ENCODE measurements around the gene GABRB3.

- TF ChIP-seq RAD21 (conservative IDR thresholded peaks at IDR 0.05 in 1 of 2, IDR thresholded peaks at IDR 0.05 in 1 of 2) (no peak), POLR2A (IDR thresholded peaks at IDR 0.05; ENCODE audit: low read length) (no peak), CEBPB (IDR thresholded peaks at IDR 0.05) (no peak), USF2 (IDR thresholded peaks at IDR 0.05) (no peak), MYC (IDR thresholded peaks at IDR 0.05; ENCODE audit: borderline replicate concordance, low read length) (no peak), FOSL2 (IDR thresholded peaks at IDR 0.05) (no peak), FOSL2 (CRISPR knock-in tag; IDR thresholded peaks at IDR 0.05) (no peak), PHF8 (IDR thresholded peaks at IDR 0.05; ENCODE audit: borderline replicate concordance, low read depth) (no peak), SMC3 (IDR thresholded peaks at IDR 0.05) (no peak)
- TF ChIP-seq, protein P1, sequence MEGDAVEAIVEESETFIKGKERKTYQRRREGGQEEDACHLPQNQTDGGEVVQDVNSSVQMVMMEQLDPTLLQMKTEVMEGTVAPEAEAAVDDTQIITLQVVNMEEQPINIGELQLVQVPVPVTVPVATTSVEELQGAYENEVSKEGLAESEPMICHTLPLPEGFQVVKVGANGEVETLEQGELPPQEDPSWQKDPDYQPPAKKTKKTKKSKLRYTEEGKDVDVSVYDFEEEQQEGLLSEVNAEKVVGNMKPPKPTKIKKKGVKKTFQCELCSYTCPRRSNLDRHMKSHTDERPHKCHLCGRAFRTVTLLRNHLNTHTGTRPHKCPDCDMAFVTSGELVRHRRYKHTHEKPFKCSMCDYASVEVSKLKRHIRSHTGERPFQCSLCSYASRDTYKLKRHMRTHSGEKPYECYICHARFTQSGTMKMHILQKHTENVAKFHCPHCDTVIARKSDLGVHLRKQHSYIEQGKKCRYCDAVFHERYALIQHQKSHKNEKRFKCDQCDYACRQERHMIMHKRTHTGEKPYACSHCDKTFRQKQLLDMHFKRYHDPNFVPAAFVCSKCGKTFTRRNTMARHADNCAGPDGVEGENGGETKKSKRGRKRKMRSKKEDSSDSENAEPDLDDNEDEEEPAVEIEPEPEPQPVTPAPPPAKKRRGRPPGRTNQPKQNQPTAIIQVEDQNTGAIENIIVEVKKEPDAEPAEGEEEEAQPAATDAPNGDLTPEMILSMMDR (IDR thresholded peaks at IDR 0.05) = no peak
- TF ChIP-seq, protein P2, sequence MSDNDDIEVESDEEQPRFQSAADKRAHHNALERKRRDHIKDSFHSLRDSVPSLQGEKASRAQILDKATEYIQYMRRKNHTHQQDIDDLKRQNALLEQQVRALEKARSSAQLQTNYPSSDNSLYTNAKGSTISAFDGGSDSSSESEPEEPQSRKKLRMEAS (IDR thresholded peaks at IDR 0.05) = no peak
Observed at GRCh38 chr15:26673445-26673844, 99.4 kb downstream of the GABRB3 start.
